ENCODE data around the gene RPL22L1. TPM values are rescaled to one million over a fixed set of nuclear protein-coding genes. Genes with fewer than 3 reads are reported as not detected.

RPL22L1 gene
- total RNA-seq, 6 donors from 2014 or later, result 4.2 to 33.7 (median 29.0) TPM

GRCh38 chr3:170876537-170876936, 6.5 kb upstream of the RPL22L1 start:
- Histone ChIP-seq H3K4me1 (no peaks in the 10 kb centered on the region), H3K27ac (no peak overlapping the region), H3K36me3 (no peaks in the 10 kb centered on the region), H3K27me3 (no peaks in the 10 kb centered on the region), H3K9me3 (no peaks in the 10 kb centered on the region), H3K4me3 (no peak overlapping the region)
- DNase-seq, result no peak
- 77 to 78% methylated on average over 2 of the region's 2 CpGs for WGBS, 2 donors
- ATAC-seq (ENCODE audit: low FRiP score in 2 of 2), result no peak
- TF ChIP-seq POLR2A (IDR thresholded peaks at IDR 0.05) (no peak), POLR2AphosphoS5 (IDR thresholded peaks at IDR 0.05) (no peak), EP300 (IDR thresholded peaks at IDR 0.05) (no peak), CTCF (IDR thresholded peaks at IDR 0.05) (no peak)

GRCh38 chr3:170869239-170869590, 780 bp downstream of the RPL22L1 start:
- 21 to 27% methylated on average over 2 of the region's 2 CpGs for WGBS, 2 donors
- peak overlapping the region; percentile 80 to 94 (median 87) for H3K27ac ChIP-seq
- H3K27me3 ChIP-seq, result no peaks in the 10 kb centered on the region
- H3K9me3 ChIP-seq, result no peaks in the 10 kb centered on the region
- no peak for TF ChIP-seq CTCF (IDR thresholded peaks at IDR 0.05)
- TF ChIP-seq POLR2AphosphoS5 (IDR thresholded peaks at IDR 0.05), result no peak
- no peak for TF ChIP-seq POLR2A (IDR thresholded peaks at IDR 0.05)
- TF ChIP-seq EP300 (IDR thresholded peaks at IDR 0.05), result no peak
- no peak for ATAC-seq (ENCODE audit: low FRiP score in 2 of 2)
- peak overlapping the region; percentile 58 to 83 (median 68) for H3K4me3 ChIP-seq
- H3K4me1 ChIP-seq, result peaks cover 20 to 30% (median 28%) of the 10 kb centered on the region in 4 donors
- H3K36me3 ChIP-seq, result peaks cover 16 to 36% (median 23%) of the 10 kb centered on the region in 4 donors
- DNase-seq, result no peak

GRCh38 chr3:170868577-170869238, 1.3 kb downstream of the RPL22L1 start:
- no peak for TF ChIP-seq CTCF (IDR thresholded peaks at IDR 0.05)
- no peak for TF ChIP-seq EP300 (IDR thresholded peaks at IDR 0.05)
- no peak for TF ChIP-seq POLR2A (IDR thresholded peaks at IDR 0.05)
- no peak for TF ChIP-seq POLR2AphosphoS5 (IDR thresholded peaks at IDR 0.05)
- DNase-seq, result no peak
- peak overlapping the region in 2 of 4 donors; percentile 80 to 94 for H3K27ac ChIP-seq
- H3K9me3 ChIP-seq, result no peaks in the 10 kb centered on the region
- peak overlapping the region; percentile 58 to 83 (median 68) for H3K4me3 ChIP-seq
- 67 to 80% methylated on average over 9 of the region's 9 CpGs for WGBS, 2 donors
- ATAC-seq (ENCODE audit: low FRiP score in 2 of 2), result no peak
- H3K36me3 ChIP-seq, result peaks cover 16 to 36% (median 23%) of the 10 kb centered on the region in 4 donors
- peaks cover 20 to 30% (median 28%) of the 10 kb centered on the region in 4 donors for H3K4me1 ChIP-seq
- no peaks in the 10 kb centered on the region for H3K27me3 ChIP-seq

- no peaks in the 10 kb centered on the region for H3K9me3 ChIP-seq
- no peak overlapping the region for H3K27ac ChIP-seq
- 38 to 39% methylated on average over 1 of the region's 1 CpG for WGBS, 2 donors
- ATAC-seq (ENCODE audit: low FRiP score in 2 of 2) (no peak), DNase-seq (no peak)
- TF ChIP-seq EP300 (IDR thresholded peaks at IDR 0.05) (no peak), CTCF (IDR thresholded peaks at IDR 0.05) (no peak), POLR2AphosphoS5 (IDR thresholded peaks at IDR 0.05) (no peak), POLR2A (IDR thresholded peaks at IDR 0.05) (no peak)
- peaks cover 16 to 36% (median 23%) of the 10 kb centered on the region in 4 donors for H3K36me3 ChIP-seq
- H3K4me3 ChIP-seq, result peak overlapping the region in 1 of 4 donors; percentile 13
- peaks cover 20 to 30% (median 28%) of the 10 kb centered on the region in 4 donors for H3K4me1 ChIP-seq
- no peaks in the 10 kb centered on the region for H3K27me3 ChIP-seq
These were observed 2.7 kb downstream of the RPL22L1 start for GRCh38 chr3:170867143-170867937.
